Stimulated activated effector memory CD8-positive, alpha-beta T cell treated with anti-CD3 and anti-CD28 coated beads, Interleukin-12 subunit alpha, Interleukin-12 subunit beta, amount 100 ng/mL, for 72 hours (primary cell): Measurements from ENCODE around the gene DLG2.

Experiments
- ATAC-seq: fragments of 150-1000 bp; cut with Tn5 transposase; 2 replicates; pipeline ENCODE4 v1.10.0; 2021
- DNase-seq, 2 donors: peaks; one replicate each; pipeline ENCODE4 v3.0.0; 2021 to 2022; ENCODE audit warnings: low spot score in 2 of 2
- H3K27ac Mint-ChIP-seq: one replicate; pipeline ENCODE4 v1.8.0; 2022; ENCODE audit warnings: mild to moderate bottlenecking, mixed read lengths
- H3K36me3 Mint-ChIP-seq: one replicate; pipeline ENCODE4 v1.8.0; 2022; ENCODE audit warnings: mild to moderate bottlenecking, mixed read lengths
- H3K4me1 Mint-ChIP-seq: one replicate; pipeline ENCODE4 v1.8.0; 2022; ENCODE audit warnings: mixed read lengths
- H3K4me3 Mint-ChIP-seq: one replicate; pipeline ENCODE4 v1.8.0; 2022; ENCODE audit warnings: mild to moderate bottlenecking, mixed read lengths
- H3K9me3 Mint-ChIP-seq: one replicate; pipeline ENCODE4 v1.8.0; 2022; ENCODE audit warnings: mixed read lengths

Gene DLG2

DNA sequence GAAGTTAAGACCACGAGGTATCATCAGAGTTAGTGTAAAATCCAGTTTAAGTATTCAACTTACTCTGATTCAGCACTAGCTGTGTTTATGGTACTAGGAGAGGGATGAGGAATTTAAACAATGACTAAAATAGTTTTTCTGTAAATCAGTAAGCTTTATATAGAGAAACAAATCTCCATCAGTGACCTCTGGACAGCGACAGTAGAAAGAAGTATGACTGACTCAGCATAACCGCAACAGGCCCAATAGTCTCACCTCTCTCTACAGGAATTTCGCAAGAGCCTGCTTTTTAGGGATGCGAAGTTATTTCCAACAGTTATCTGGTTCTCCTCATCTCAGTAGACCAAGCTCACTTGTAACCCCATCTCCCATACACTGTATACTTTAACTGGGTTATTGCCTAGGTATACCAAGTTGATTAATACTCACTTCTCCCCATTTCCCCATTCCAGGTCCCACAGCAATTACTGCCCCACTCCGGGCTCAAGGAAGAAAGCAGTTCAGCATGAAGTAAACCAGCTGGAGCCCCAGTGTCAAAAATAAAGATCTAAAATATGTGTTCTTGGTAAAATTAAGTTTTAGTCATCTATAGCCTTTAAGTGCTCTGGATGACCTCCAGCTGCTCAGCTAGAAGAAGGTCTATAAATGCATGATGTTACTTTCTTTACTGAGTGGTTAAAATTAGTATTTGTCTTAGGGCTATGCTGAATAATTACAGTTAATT, 1570.3 kb downstream of the DLG2 start:
- Mint-ChIP-seq H3K4me1 (no peaks in the 10 kb centered on the region), H3K27ac (no peak overlapping the region), H3K4me3 (no peak overlapping the region), H3K9me3 (peaks cover 10% of the 10 kb centered on the region), H3K36me3 (no peaks in the 10 kb centered on the region)
- ATAC-seq: no peak
- DNase-seq: no peak

DNA sequence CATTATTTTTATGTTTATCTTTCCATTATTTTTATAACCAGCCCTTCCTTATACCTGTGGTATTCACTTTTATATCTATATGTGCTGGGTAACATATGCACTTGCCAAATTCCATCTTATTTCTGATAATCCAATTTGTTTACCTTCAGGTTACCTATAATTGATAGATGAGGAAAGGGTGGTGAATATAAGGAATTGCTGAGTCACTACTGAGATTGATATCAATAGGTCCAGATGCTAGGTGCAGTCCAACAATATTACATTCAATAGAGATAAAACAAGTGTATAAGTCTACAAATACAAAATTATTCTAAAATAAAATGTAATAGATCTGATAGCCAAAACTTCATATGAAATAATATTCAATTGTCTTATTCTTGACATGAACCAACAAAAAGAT, 1582.0 kb downstream of the DLG2 start:
- DNase-seq (no peak), ATAC-seq (no peak)
- Mint-ChIP-seq H3K27ac (no peak overlapping the region), H3K36me3 (no peaks in the 10 kb centered on the region), H3K4me1 (no peaks in the 10 kb centered on the region), H3K9me3 (peaks cover 26% of the 10 kb centered on the region), H3K4me3 (no peak overlapping the region)

DNA sequence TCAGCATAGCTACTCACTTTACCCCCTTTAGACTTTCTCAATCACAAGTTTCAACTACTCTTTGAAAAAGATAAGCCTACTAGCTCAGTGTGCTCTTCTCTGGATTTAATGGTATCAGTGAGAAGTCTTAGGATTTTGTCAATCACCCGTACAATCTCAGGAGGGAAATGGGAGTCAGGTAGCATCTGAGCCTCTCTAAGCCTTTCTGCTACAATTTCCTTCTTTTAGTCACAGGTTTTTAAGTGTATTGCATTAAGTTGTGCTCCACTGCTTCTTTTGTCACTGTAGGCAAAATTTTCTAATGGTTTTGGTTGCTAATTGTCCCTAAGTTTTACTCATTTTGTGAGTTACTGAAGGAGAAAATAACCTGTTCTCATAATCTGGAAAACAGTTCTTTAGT, 1582.4 kb downstream of the DLG2 start:
- Mint-ChIP-seq H3K4me3 (no peak overlapping the region), H3K27ac (no peak overlapping the region), H3K36me3 (no peaks in the 10 kb centered on the region), H3K9me3 (peaks cover 23% of the 10 kb centered on the region), H3K4me1 (no peaks in the 10 kb centered on the region)
- ATAC-seq (no peak), DNase-seq (no peak)

DNA sequence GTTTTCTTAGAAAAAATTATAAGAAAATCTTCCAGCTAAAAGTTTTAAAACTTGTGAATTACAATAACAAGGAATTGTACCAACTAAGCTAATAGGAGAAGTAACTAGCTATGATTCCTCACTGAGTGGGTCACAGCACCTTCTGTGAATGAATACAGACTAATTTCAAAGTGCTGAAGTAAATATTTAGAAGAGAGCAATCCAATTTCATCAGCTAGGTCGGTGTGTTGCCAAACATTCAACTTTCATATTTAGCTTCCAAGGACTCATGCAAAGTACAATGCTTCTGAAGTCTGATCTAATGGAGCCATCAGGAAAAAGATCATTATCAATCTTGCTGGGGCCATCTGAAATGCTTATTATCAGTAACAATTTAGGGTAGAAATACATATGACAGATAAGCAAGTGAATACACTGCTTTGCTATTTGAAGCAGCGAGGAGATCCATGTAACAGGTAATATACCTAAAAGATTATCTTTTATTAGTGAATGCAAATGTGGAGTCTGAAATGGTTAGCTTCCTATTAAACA, 1590.4 kb downstream of the DLG2 start:
- Mint-ChIP-seq H3K4me1 (no peaks in the 10 kb centered on the region), H3K27ac (no peak overlapping the region), H3K4me3 (no peak overlapping the region), H3K36me3 (no peaks in the 10 kb centered on the region), H3K9me3 (peaks cover 15% of the 10 kb centered on the region)
- no peak for ATAC-seq
- no peak for DNase-seq

DNA sequence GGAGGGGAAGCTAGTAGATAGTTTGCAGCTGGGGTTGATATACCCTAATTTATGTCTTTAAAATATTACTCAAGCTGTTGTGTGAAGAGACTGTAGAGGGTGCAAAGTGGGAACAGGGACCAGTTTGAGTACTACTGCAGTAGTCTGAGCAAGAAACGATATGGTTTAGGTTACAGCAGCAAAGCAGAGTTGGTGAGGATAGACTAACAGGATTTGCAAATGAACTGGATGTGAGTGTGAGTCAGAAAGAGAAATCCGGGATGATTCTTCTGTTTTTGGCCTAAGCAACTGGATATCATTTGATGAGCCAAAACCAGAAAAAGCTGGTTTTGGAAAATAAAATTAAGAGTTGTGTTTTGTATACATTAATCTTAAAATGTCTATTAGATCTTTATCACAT, 1591.5 kb downstream of the DLG2 start:
- no peak for ATAC-seq
- H3K27ac Mint-ChIP-seq: no peak overlapping the region
- H3K4me3 Mint-ChIP-seq: no peak overlapping the region
- H3K9me3 Mint-ChIP-seq: peaks cover 16% of the 10 kb centered on the region
- H3K36me3 Mint-ChIP-seq: no peaks in the 10 kb centered on the region
- DNase-seq: no peak
- H3K4me1 Mint-ChIP-seq: no peaks in the 10 kb centered on the region

DNA sequence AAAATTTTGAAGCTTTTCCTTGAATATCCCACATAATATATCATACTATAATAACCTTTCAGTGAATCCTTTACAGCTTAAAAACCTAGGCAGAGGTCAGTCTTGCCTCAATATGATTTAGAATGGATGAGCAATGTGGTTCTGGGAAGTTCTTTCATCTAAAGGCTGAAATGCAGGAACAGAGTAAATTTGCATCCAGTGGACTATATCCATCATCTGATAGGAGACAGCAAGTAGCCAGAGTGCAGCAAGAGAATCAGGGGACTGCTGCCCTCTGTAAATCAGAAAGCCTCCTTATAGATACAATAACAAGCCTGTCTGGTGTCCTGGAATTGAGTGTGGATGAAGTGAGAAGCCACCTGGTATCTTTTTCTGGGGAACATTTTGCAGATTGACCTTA, 1592.7 kb downstream of the DLG2 start:
- Mint-ChIP-seq H3K4me1 (no peaks in the 10 kb centered on the region), H3K36me3 (no peaks in the 10 kb centered on the region), H3K4me3 (no peak overlapping the region), H3K9me3 (peaks cover 19% of the 10 kb centered on the region), H3K27ac (no peak overlapping the region)
- ATAC-seq (no peak), DNase-seq (no peak)

DNA sequence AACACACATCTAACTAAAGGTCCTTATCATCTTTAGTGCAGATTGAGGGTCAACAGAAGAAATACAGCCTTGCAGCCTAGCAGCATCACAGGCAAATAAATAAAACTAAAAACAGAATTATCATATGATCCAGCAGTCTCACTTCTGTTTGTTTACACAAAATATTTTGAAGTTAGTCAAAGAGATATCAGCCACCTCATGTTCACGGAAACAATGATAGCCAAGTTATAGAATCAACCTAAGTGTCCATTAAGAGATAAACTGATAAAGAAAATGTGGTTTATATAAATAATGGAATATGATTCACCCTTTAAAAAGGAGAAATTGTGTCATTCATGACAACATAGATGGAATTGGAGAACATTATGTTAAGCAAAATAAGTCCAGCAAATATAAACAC, 1602.9 kb downstream of the DLG2 start:
- H3K27ac Mint-ChIP-seq: no peak overlapping the region
- H3K4me3 Mint-ChIP-seq: no peak overlapping the region

DNA sequence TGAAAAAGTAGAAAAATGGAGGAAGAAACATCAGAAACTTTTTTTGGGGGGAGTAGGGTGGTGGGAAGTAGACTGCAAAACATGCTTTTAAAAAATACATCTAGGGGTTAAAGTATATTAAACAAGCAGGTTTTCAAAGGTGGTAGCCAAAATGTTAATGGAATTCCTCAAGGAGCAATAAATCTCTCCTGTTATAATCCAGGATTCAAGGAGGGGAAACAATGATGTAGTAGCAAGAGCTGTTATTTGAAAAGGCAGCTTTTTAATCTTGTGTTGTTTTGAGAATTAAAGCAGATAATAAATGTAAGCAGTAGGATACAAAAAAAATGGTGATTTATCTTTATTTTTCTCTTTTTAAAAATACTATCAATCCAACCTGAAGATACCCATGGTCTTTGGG, 1604.4 kb downstream of the DLG2 start:
- Mint-ChIP-seq H3K4me1 (no peaks in the 10 kb centered on the region), H3K4me3 (no peak overlapping the region)
- DNase-seq: no peak

More for the DNA sequence above, 1602.9 kb downstream of the DLG2 start:
- ATAC-seq: no peak
- Mint-ChIP-seq H3K9me3 (peaks cover 12% of the 10 kb centered on the region), H3K36me3 (no peaks in the 10 kb centered on the region), H3K4me1 (no peaks in the 10 kb centered on the region)
- DNase-seq: no peak

DNA sequence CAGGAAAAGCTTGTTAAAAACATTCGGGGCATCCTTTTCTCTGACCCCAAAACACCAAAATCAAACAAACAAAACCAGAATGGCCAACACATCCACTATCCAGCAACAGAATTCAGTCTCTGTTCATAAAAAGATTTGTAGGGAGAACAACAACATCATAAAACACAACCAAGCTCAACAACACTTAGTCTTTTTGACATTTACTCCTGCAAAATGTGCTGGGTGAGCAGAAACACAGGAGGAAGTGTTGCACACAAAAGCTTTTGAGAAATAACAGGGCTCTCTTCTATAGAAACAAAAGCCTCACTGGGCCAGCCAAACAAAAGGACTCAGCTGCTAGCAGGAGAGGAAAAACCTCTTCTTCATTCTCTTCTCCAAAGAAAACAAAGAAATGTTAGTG, 1604.9 kb downstream of the DLG2 start:
- Mint-ChIP-seq H3K4me3 (no peak overlapping the region), H3K36me3 (no peaks in the 10 kb centered on the region), H3K9me3 (peaks cover 15% of the 10 kb centered on the region)

More for the DNA sequence above, 1604.4 kb downstream of the DLG2 start:
- peaks cover 15% of the 10 kb centered on the region for H3K9me3 Mint-ChIP-seq
- ATAC-seq: no peak
- H3K27ac Mint-ChIP-seq: no peak overlapping the region
- H3K36me3 Mint-ChIP-seq: no peaks in the 10 kb centered on the region

DNA sequence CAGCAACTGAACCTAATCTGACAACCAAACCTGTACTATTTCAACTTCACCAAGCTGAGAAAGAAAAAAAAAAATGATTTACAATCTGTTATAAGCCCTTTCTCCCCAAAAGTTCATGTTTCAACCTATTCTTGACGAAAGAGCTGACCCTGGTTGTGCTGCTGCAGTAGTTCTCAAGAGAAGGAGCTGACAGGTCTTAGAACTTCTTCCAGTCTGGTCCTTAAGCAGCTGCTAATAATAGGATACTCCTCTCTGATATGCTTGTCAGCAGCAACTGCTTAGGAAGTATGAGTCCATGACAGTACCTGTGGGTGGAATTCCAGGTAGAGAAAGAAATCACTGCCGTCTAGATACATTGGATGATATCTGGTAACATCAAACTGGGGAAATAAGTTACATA, 1605.9 kb downstream of the DLG2 start:
- Mint-ChIP-seq H3K27ac (no peak overlapping the region), H3K9me3 (peaks cover 19% of the 10 kb centered on the region), H3K4me1 (no peaks in the 10 kb centered on the region), H3K36me3 (no peaks in the 10 kb centered on the region), H3K4me3 (no peak overlapping the region)
- DNase-seq: no peak
- ATAC-seq: no peak

More for the DNA sequence above, 1604.9 kb downstream of the DLG2 start:
- no peaks in the 10 kb centered on the region for H3K4me1 Mint-ChIP-seq
- DNase-seq: no peak
- no peak for ATAC-seq
- H3K27ac Mint-ChIP-seq: no peak overlapping the region

DNA sequence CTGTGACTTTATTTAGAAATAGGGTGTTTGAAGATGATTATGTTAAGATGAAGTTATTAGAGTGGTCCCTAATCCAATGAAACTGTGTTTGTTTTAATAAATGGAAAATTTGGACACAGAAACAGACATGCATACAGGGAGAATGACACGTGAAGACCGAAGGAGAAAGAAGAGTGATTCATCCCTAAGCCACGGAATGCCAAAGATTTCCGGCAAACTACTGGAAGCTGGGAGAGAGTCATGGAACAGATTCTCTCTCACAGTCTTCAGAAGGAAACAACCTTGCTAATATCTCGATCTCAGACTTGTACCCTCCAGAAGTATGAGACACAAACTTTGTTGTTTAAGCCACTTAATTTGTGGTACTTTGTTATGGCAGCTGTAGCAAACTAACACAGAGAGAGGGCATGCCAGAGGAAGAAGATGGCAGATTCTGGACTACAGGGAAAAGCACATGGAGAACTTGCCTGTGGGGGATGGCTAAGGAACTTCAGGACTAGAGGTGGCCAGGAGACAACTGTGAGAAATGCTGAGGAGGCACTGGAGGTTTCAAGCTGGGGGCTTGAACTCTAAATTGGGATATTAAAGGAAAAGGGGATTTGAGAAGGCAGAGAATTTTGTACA, 1607.5 kb downstream of the DLG2 start:
- DNase-seq (no peak), ATAC-seq (no peak)
- Mint-ChIP-seq H3K9me3 (peaks cover 24% of the 10 kb centered on the region), H3K27ac (no peak overlapping the region), H3K4me3 (no peak overlapping the region), H3K36me3 (no peaks in the 10 kb centered on the region), H3K4me1 (no peaks in the 10 kb centered on the region)

DNA sequence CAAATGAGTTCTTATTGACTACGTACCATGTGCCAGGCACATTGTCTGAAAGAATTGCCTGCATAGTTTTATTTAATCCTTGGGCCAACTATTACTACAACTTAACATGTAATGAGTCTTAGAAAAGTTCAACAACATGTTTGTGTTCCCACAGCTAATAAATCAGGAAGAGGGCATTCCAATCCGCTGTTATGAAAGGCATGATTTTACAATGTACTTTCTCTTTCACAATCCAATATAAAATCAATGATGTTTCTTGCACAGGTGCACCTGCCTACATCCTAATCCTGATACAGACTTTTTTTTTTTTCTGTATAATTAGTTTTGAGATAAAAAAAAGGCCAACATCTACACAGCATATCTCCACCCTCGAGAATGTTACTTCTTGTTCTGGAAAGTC, 1612.6 kb downstream of the DLG2 start:
- Mint-ChIP-seq H3K9me3 (peaks cover 26% of the 10 kb centered on the region), H3K27ac (no peak overlapping the region), H3K4me3 (no peak overlapping the region), H3K4me1 (no peaks in the 10 kb centered on the region), H3K36me3 (no peaks in the 10 kb centered on the region)
- DNase-seq (no peak), ATAC-seq (no peak)

DNA sequence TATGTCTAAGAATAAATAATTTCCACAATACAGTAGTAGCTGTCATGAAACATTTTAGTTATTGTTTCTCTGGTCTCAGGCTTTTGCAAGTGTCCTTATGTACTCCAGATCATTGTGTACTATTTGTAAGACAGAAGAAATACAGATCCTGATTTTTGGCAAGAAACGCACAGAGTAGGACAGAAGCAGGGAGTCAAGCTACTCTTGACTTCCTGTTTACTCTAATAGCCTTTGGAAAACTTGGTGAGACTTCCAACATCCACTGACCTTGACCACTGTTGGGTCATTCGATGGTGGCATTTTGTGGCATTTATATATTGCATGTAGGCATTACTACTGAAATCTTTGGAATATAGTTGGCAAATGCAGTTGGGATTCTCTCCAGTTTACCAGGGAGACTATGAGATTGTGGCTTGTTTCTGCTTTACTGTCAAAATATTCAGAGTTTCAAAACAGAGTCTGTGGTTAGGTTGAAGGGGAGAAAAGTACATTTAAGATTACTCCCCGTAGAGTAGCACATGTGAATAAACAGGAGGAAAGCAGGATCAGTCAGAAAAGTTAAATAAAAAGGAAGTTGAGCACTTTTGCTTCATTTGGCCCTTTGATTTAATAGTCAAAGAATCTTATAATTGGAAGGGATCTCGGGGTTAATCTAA, 1614.8 kb downstream of the DLG2 start:
- H3K4me1 Mint-ChIP-seq: no peaks in the 10 kb centered on the region
- no peak for DNase-seq
- ATAC-seq: no peak
- H3K27ac Mint-ChIP-seq: no peak overlapping the region
- no peaks in the 10 kb centered on the region for H3K36me3 Mint-ChIP-seq
- peaks cover 21% of the 10 kb centered on the region for H3K9me3 Mint-ChIP-seq
- H3K4me3 Mint-ChIP-seq: no peak overlapping the region

DNA sequence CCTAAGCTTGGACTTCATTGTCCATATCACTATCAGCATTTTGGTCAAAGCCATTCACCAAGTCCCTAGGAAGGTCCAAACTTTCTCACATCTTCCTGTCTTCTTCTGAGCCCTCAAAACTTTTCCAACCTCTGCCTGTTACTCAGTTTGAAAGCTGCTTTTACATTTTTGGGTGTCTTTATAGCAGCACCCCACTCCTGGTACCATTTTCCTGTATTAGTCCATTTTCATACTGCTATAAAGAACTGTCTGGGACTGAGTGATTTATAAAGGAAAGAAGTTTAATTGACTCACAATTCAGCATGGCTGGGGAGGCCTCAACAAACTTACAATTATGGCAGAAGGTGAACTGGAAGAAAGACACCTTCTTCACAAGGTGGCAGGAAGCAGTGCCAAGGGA, 1624.0 kb downstream of the DLG2 start:
- DNase-seq: no peak
- H3K27ac Mint-ChIP-seq: no peak overlapping the region
- H3K9me3 Mint-ChIP-seq: peaks cover 56% of the 10 kb centered on the region
- ATAC-seq: no peak
- H3K4me3 Mint-ChIP-seq: no peak overlapping the region
- no peaks in the 10 kb centered on the region for H3K36me3 Mint-ChIP-seq
- H3K4me1 Mint-ChIP-seq: no peaks in the 10 kb centered on the region

DNA sequence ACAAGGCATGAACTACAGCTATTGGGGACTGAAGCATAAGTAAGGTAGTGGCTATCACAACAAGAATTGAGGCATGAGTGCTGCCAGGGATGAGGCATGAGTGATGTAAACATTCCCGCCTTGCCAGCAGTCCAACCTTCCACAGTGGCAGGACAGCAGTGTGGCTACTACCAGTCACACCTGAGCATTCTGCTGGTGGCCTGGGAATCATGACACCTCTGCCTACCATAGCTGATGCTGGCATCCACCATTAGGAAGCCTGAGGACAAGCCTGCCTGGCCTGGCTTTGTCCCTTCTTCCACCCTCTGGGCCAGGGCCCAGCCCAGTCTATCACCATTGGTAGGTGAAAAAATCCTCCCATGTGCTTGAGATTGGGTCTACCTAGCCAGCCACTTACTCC, 1628.2 kb downstream of the DLG2 start:
- H3K4me1 Mint-ChIP-seq: no peaks in the 10 kb centered on the region
- ATAC-seq: no peak

More for the DNA sequence above, 1628.2 kb downstream of the DLG2 start:
- H3K9me3 Mint-ChIP-seq: peaks cover 47% of the 10 kb centered on the region
- H3K4me3 Mint-ChIP-seq: no peak overlapping the region
- no peak for DNase-seq
- no peak overlapping the region for H3K27ac Mint-ChIP-seq
- no peaks in the 10 kb centered on the region for H3K36me3 Mint-ChIP-seq
